Measurements from ENCODE around the gene GBP1. TPM values are rescaled to one million over a fixed set of nuclear protein-coding genes. Genes with fewer than 3 reads are reported as not detected.
"Not testable (repeated sequence)": the region's sequence is repeated elsewhere in the genome, so short reads cannot be mapped to it uniquely, and the experiment has no call there.

Gene GBP1
- total and polyA plus RNA-seq, 2 donors, result 44.1 to 53.0 TPM

GRCh38 chr1:89068291-89068690 lies 3.3 kb upstream of the GBP1 start:
- no peaks in the 10 kb centered on the region for H3K4me1 ChIP-seq (ENCODE audit: control insufficient read depth in 2 of 2, insufficient read depth in 2 of 2, low read length in 2 of 2)
- H3K4me3 ChIP-seq (ENCODE audit: low read length in 2 of 2), result no peak overlapping the region
- no peak for DNase-seq (ENCODE audit: low read depth in 6 of 9, low spot score in 9 of 9)
- H3K36me3 ChIP-seq (ENCODE audit: control insufficient read depth in 2 of 2, insufficient read depth in 2 of 2, low read length in 1 of 2), result no peaks in the 10 kb centered on the region
- no peaks in the 10 kb centered on the region for H3K9me3 ChIP-seq (ENCODE audit: control insufficient read depth in 2 of 2, insufficient read depth in 1 of 2, low read length in 1 of 2)
- no peaks in the 10 kb centered on the region for H3K27me3 ChIP-seq (ENCODE audit: control insufficient read depth in 2 of 2, insufficient read depth in 1 of 2, low read length in 1 of 2)
- no peak overlapping the region for H3K27ac ChIP-seq (ENCODE audit: low read depth in 1 of 2, low read length in 1 of 2)

GRCh38 chr1:89064632-89065031 lies 376 bp downstream of the GBP1 start:
- Histone ChIP-seq H3K4me1 (ENCODE audit: control insufficient read depth in 2 of 2, insufficient read depth in 2 of 2, low read length in 2 of 2) (no peaks in the 10 kb centered on the region), H3K36me3 (ENCODE audit: control insufficient read depth in 2 of 2, insufficient read depth in 2 of 2, low read length in 1 of 2) (no peaks in the 10 kb centered on the region), H3K9me3 (ENCODE audit: control insufficient read depth in 2 of 2, insufficient read depth in 1 of 2, low read length in 1 of 2) (no peaks in the 10 kb centered on the region), H3K4me3 (ENCODE audit: low read length in 2 of 2) (peak overlapping the region; percentile 35 to 55), H3K27ac (ENCODE audit: low read depth in 1 of 2, low read length in 1 of 2) (peak overlapping the region; percentile 38 to 56), H3K27me3 (ENCODE audit: control insufficient read depth in 2 of 2, insufficient read depth in 1 of 2, low read length in 1 of 2) (no peaks in the 10 kb centered on the region)
- peak in 1 of 9 donors; percentile 15 for DNase-seq (ENCODE audit: low read depth in 6 of 9, low spot score in 9 of 9)
- WGBS, result 17% methylated on average over 4 of the region's 4 CpGs

DNA sequence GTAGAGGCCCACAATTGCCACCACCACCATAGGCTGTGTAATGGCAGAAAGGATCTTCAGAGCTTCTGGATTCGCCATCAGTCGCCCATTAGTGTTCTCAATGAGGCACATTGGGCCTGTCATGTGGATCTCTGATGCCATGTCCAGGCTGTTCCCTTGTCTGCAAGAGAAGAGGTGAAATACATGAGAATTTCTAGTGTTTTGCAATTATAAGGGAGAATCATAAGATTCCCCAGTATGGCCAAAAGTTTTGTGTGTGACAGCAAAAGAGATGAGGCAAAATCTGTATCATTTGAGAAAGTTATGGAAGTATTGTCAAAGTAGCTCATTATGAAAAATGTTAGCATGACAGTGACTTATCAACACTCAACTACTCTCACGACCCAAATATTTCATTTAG lies 1.9 kb downstream of the GBP1 start:
- H3K36me3 ChIP-seq (ENCODE audit: control insufficient read depth in 2 of 2, insufficient read depth in 2 of 2, low read length in 1 of 2), result no peaks in the 10 kb centered on the region
- no peak for DNase-seq (ENCODE audit: low read depth in 6 of 9, low spot score in 9 of 9)
- H3K4me3 ChIP-seq (ENCODE audit: low read length in 2 of 2), result no peak overlapping the region
- no peaks in the 10 kb centered on the region for H3K9me3 ChIP-seq (ENCODE audit: control insufficient read depth in 2 of 2, insufficient read depth in 1 of 2, low read length in 1 of 2)
- no peak overlapping the region for H3K27ac ChIP-seq (ENCODE audit: low read depth in 1 of 2, low read length in 1 of 2)
- H3K27me3 ChIP-seq (ENCODE audit: control insufficient read depth in 2 of 2, insufficient read depth in 1 of 2, low read length in 1 of 2), result no peaks in the 10 kb centered on the region
- H3K4me1 ChIP-seq (ENCODE audit: control insufficient read depth in 2 of 2, insufficient read depth in 2 of 2, low read length in 2 of 2), result no peaks in the 10 kb centered on the region
- WGBS, result 96% methylated on average over 3 of the region's 3 CpGs

DNA sequence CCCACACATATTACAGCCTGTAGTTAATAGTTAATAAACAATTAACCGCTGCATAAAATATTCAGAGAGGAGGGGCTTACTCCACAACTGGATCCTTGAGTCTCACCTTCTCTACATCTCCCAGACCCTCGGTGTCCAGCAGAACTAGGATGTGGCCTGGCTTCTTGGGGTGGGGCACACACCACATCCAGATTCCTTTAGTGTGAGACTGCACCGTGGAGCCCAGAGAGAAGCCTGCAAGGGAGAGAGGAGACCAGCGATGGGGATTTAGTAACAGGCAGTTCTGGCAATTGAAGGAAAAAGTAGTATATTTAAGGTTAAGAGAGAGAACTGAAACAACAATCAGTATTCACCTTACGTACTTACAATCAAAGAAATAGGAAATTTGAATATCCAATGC lies 4.9 kb downstream of the GBP1 start:
- 80% methylated on average over 5 of the region's 5 CpGs for WGBS
- no peaks in the 10 kb centered on the region for H3K4me1 ChIP-seq (ENCODE audit: control insufficient read depth in 2 of 2, insufficient read depth in 2 of 2, low read length in 2 of 2)
- peaks cover 3% of the 10 kb centered on the region in 2 donors for H3K36me3 ChIP-seq (ENCODE audit: control insufficient read depth in 2 of 2, insufficient read depth in 2 of 2, low read length in 1 of 2)
- H3K27me3 ChIP-seq (ENCODE audit: control insufficient read depth in 2 of 2, insufficient read depth in 1 of 2, low read length in 1 of 2), result no peaks in the 10 kb centered on the region
- DNase-seq (ENCODE audit: low read depth in 6 of 9, low spot score in 9 of 9), result no peak
- H3K4me3 ChIP-seq (ENCODE audit: low read length in 2 of 2), result no peak overlapping the region
- H3K9me3 ChIP-seq (ENCODE audit: control insufficient read depth in 2 of 2, insufficient read depth in 1 of 2, low read length in 1 of 2), result no peaks in the 10 kb centered on the region
- H3K27ac ChIP-seq (ENCODE audit: low read depth in 1 of 2, low read length in 1 of 2), result no peak overlapping the region

DNA sequence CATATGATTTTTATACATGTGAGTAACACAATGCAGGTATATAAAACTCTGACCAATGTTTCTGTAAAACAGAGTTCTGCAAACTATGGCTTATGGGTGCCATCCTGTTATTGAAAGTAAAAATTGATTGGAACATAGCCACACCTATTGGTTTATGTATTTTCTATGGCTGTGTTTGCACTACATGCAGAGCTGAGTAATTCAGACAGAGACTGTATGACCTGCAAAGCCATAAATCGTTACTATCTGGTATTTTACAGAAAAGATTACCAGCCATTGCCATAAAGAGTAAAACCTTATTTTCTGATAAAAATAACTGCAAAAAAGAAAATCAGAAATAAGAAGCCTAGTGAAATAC lies 13.1 kb downstream of the GBP1 start:
- no peak for DNase-seq (ENCODE audit: low read depth in 6 of 9, low spot score in 9 of 9)
- H3K9me3 ChIP-seq (ENCODE audit: control insufficient read depth in 2 of 2, insufficient read depth in 1 of 2, low read length in 1 of 2), result no peaks in the 10 kb centered on the region
- WGBS, result 97% methylated on average over 1 of the region's 1 CpG
- H3K27me3 ChIP-seq (ENCODE audit: control insufficient read depth in 2 of 2, insufficient read depth in 1 of 2, low read length in 1 of 2), result no peaks in the 10 kb centered on the region
- no peak overlapping the region for H3K27ac ChIP-seq (ENCODE audit: low read depth in 1 of 2, low read length in 1 of 2)
- no peak overlapping the region for H3K4me3 ChIP-seq (ENCODE audit: low read length in 2 of 2)
- H3K4me1 ChIP-seq (ENCODE audit: control insufficient read depth in 2 of 2, insufficient read depth in 2 of 2, low read length in 2 of 2), result no peaks in the 10 kb centered on the region
- H3K36me3 ChIP-seq (ENCODE audit: control insufficient read depth in 2 of 2, insufficient read depth in 2 of 2, low read length in 1 of 2), result peaks cover 0 to 5% of the 10 kb centered on the region in 2 donors

GRCh38 chr1:89051300-89051954 lies 13.6 kb downstream of the GBP1 start:
- peaks cover 0 to 5% of the 10 kb centered on the region in 2 donors for H3K36me3 ChIP-seq (ENCODE audit: control insufficient read depth in 2 of 2, insufficient read depth in 2 of 2, low read length in 1 of 2)
- 95% methylated on average over 9 of the region's 9 CpGs for WGBS
- H3K27ac ChIP-seq (ENCODE audit: low read depth in 1 of 2, low read length in 1 of 2), result no peak overlapping the region

GRCh38 chr1:89050649-89051033 lies 14.4 kb downstream of the GBP1 start:
- no peaks in the 10 kb centered on the region for H3K9me3 ChIP-seq (ENCODE audit: control insufficient read depth in 2 of 2, insufficient read depth in 1 of 2, low read length in 1 of 2)
- peak overlapping the region; percentile 11 to 43 for H3K27ac ChIP-seq (ENCODE audit: low read depth in 1 of 2, low read length in 1 of 2)
- H3K4me1 ChIP-seq (ENCODE audit: control insufficient read depth in 2 of 2, insufficient read depth in 2 of 2, low read length in 2 of 2), result no peaks in the 10 kb centered on the region
- 98% methylated on average over 11 of the region's 11 CpGs for WGBS
- no peak overlapping the region for H3K4me3 ChIP-seq (ENCODE audit: low read length in 2 of 2)
- H3K27me3 ChIP-seq (ENCODE audit: control insufficient read depth in 2 of 2, insufficient read depth in 1 of 2, low read length in 1 of 2), result no peaks in the 10 kb centered on the region
- DNase-seq (ENCODE audit: low read depth in 6 of 9, low spot score in 9 of 9), result no peak
- peaks cover 0 to 2% of the 10 kb centered on the region in 2 donors for H3K36me3 ChIP-seq (ENCODE audit: control insufficient read depth in 2 of 2, insufficient read depth in 2 of 2, low read length in 1 of 2)

More at GRCh38 chr1:89051300-89051954, 13.6 kb downstream of the GBP1 start:
- no peaks in the 10 kb centered on the region for H3K9me3 ChIP-seq (ENCODE audit: control insufficient read depth in 2 of 2, insufficient read depth in 1 of 2, low read length in 1 of 2)
- H3K4me1 ChIP-seq (ENCODE audit: control insufficient read depth in 2 of 2, insufficient read depth in 2 of 2, low read length in 2 of 2), result no peaks in the 10 kb centered on the region
- H3K4me3 ChIP-seq (ENCODE audit: low read length in 2 of 2), result no peak overlapping the region
- DNase-seq (ENCODE audit: low read depth in 6 of 9, low spot score in 9 of 9), result no peak
- H3K27me3 ChIP-seq (ENCODE audit: control insufficient read depth in 2 of 2, insufficient read depth in 1 of 2, low read length in 1 of 2), result no peaks in the 10 kb centered on the region

- peak in 1 of 9 donors; percentile 13 for DNase-seq (ENCODE audit: low read depth in 6 of 9, low spot score in 9 of 9)
- H3K36me3 ChIP-seq (ENCODE audit: control insufficient read depth in 2 of 2, insufficient read depth in 2 of 2, low read length in 1 of 2); H3K4me1 ChIP-seq (ENCODE audit: control insufficient read depth in 2 of 2, insufficient read depth in 2 of 2, low read length in 2 of 2); H3K9me3 ChIP-seq (ENCODE audit: control insufficient read depth in 2 of 2, insufficient read depth in 1 of 2, low read length in 1 of 2); H3K4me3 ChIP-seq (ENCODE audit: low read length in 2 of 2); H3K27me3 ChIP-seq (ENCODE audit: control insufficient read depth in 2 of 2, insufficient read depth in 1 of 2, low read length in 1 of 2): not testable (repeated sequence)
- WGBS, result 94% methylated on average over 9 of the region's 9 CpGs
- H3K27ac ChIP-seq (ENCODE audit: low read depth in 1 of 2, low read length in 1 of 2), result peak overlapping the region in 1 of 2 donors; percentile 49
Measured at GRCh38 chr1:89049901-89050648, 14.9 kb downstream of the GBP1 start.

GRCh38 chr1:89049187-89049586 lies 15.8 kb downstream of the GBP1 start:
- DNase-seq (ENCODE audit: low read depth in 6 of 9, low spot score in 9 of 9); H3K4me1 ChIP-seq (ENCODE audit: control insufficient read depth in 2 of 2, insufficient read depth in 2 of 2, low read length in 2 of 2); H3K27me3 ChIP-seq (ENCODE audit: control insufficient read depth in 2 of 2, insufficient read depth in 1 of 2, low read length in 1 of 2); H3K36me3 ChIP-seq (ENCODE audit: control insufficient read depth in 2 of 2, insufficient read depth in 2 of 2, low read length in 1 of 2); H3K9me3 ChIP-seq (ENCODE audit: control insufficient read depth in 2 of 2, insufficient read depth in 1 of 2, low read length in 1 of 2); H3K4me3 ChIP-seq (ENCODE audit: low read length in 2 of 2): not testable (repeated sequence)
- 99% methylated on average over 2 of the region's 4 CpGs for WGBS
- H3K27ac ChIP-seq (ENCODE audit: low read depth in 1 of 2, low read length in 1 of 2), result peak overlapping the region in 1 of 2 donors; percentile 33

Measured in thymus (tissue), 11 donors.